Activated CD4-positive, alpha-beta T cell treated with anti-CD3 and anti-CD28 coated beads, Interleukin-2, amount 10 ng/mL, durations not matched to agents 24 days and 14 days (primary cell): ENCODE measurements around the gene MAP2K5. TPM values are rescaled to one million over a fixed set of nuclear protein-coding genes. Genes with fewer than 3 reads are reported as not detected.
"Not testable (repeated sequence)": the region's sequence is repeated elsewhere in the genome, so short reads cannot be mapped to it uniquely, and the experiment has no call there.

Source experiments
- DNase-seq: peaks from one replicate; pipeline ENCODE4 v3.0.0; 2022
- H3K27ac Mint-ChIP-seq: one replicate; pipeline ENCODE4 v1.8.0; 2022; ENCODE audit warnings: mild to moderate bottlenecking, mixed read lengths
- H3K27me3 Mint-ChIP-seq: one replicate; pipeline ENCODE4 v1.8.0; 2022; ENCODE audit warnings: mixed read lengths
- H3K36me3 Mint-ChIP-seq: one replicate; pipeline ENCODE4 v1.8.0; 2022; ENCODE audit warnings: low read depth, mild to moderate bottlenecking, mixed read lengths
- H3K4me1 Mint-ChIP-seq: one replicate; pipeline ENCODE4 v1.8.0; 2021; ENCODE audit warnings: mixed read lengths
- H3K4me3 Mint-ChIP-seq: one replicate; pipeline ENCODE4 v1.8.0; 2022; ENCODE audit warnings: mild to moderate bottlenecking, moderate library complexity, mixed read lengths
- H3K9me3 Mint-ChIP-seq: one replicate; pipeline ENCODE4 v1.8.0; 2021; ENCODE audit warnings: mixed read lengths
- intact Hi-C: fragments of 100-400 bp; cut with micrococcal nuclease; formaldehyde crosslinking; loops from one replicate; pipeline ENCODE4 v1.15.1; 2023
- total RNA-seq: library from RNA; stranded (reverse); gene quantifications from 2 replicates; pipeline ENCODE4 v1.2.3, GENCODE V29; 2022

The MAP2K5 gene
- total RNA-seq, 1 donor from 2014 or later, result 21.0 TPM

- intact Hi-C loops, result no loop called here
- H3K4me1 Mint-ChIP-seq, result no peaks in the 10 kb centered on the region
- H3K4me3 Mint-ChIP-seq, result no peak overlapping the region
- H3K27ac Mint-ChIP-seq, result no peak overlapping the region
- no peaks in the 10 kb centered on the region for H3K27me3 Mint-ChIP-seq
- peaks cover 3% of the 10 kb centered on the region for H3K36me3 Mint-ChIP-seq
- H3K9me3 Mint-ChIP-seq, result no peaks in the 10 kb centered on the region
- DNase-seq, result no peak
These were observed 65.6 kb downstream of the MAP2K5 start for GRCh38 chr15:67607959-67608637.

- intact Hi-C loops, result no loop called here
- no peaks in the 10 kb centered on the region for H3K9me3 Mint-ChIP-seq
These were observed 66.1 kb downstream of the MAP2K5 start for GRCh38 chr15:67608638-67608959.

GRCh38 chr15:67611370-67612369 lies 69.2 kb downstream of the MAP2K5 start:
- Mint-ChIP-seq H3K27me3 (no peaks in the 10 kb centered on the region), H3K36me3 (peaks cover 2% of the 10 kb centered on the region), H3K27ac (no peak overlapping the region), H3K4me3 (no peak overlapping the region), H3K4me1 (no peaks in the 10 kb centered on the region), H3K9me3 (no peaks in the 10 kb centered on the region)
- no peak for DNase-seq
- intact Hi-C loops, result no loop called here

More at GRCh38 chr15:67608638-67608959, 66.1 kb downstream of the MAP2K5 start:
- H3K27ac Mint-ChIP-seq, result no peak overlapping the region
- DNase-seq, result no peak
- H3K4me1 Mint-ChIP-seq, result no peaks in the 10 kb centered on the region
- H3K36me3 Mint-ChIP-seq, result peaks cover 2% of the 10 kb centered on the region
- H3K4me3 Mint-ChIP-seq, result no peak overlapping the region
- no peaks in the 10 kb centered on the region for H3K27me3 Mint-ChIP-seq

- H3K36me3 Mint-ChIP-seq, result peaks cover under 1% of the 10 kb centered on the region
These were observed 70.7 kb downstream of the MAP2K5 start for GRCh38 chr15:67613211-67613610.

GRCh38 chr15:67613708-67614107 lies 71.2 kb downstream of the MAP2K5 start:
- intact Hi-C loops, result no loop called here
- Mint-ChIP-seq H3K36me3 (peaks cover 2% of the 10 kb centered on the region), H3K4me1 (no peaks in the 10 kb centered on the region), H3K27me3 (no peaks in the 10 kb centered on the region), H3K9me3 (no peaks in the 10 kb centered on the region), H3K4me3 (no peak overlapping the region), H3K27ac (no peak overlapping the region)
- DNase-seq, result no peak

More at GRCh38 chr15:67613211-67613610, 70.7 kb downstream of the MAP2K5 start:
- intact Hi-C loops, result no loop called here
- no peaks in the 10 kb centered on the region for H3K27me3 Mint-ChIP-seq
- no peaks in the 10 kb centered on the region for H3K4me1 Mint-ChIP-seq
- no peak overlapping the region for H3K4me3 Mint-ChIP-seq
- H3K27ac Mint-ChIP-seq, result no peak overlapping the region
- DNase-seq, result no peak
- H3K9me3 Mint-ChIP-seq, result no peaks in the 10 kb centered on the region

- H3K9me3 Mint-ChIP-seq, intact Hi-C loops, H3K4me1 Mint-ChIP-seq, H3K27me3 Mint-ChIP-seq, H3K36me3 Mint-ChIP-seq, H3K27ac Mint-ChIP-seq, DNase-seq, H3K4me3 Mint-ChIP-seq: not testable (repeated sequence)
These were observed 72.6 kb downstream of the MAP2K5 start for GRCh38 chr15:67615131-67615534.

GRCh38 chr15:67618297-67618696 lies 75.8 kb downstream of the MAP2K5 start:
- Mint-ChIP-seq H3K36me3 (peaks cover 2% of the 10 kb centered on the region), H3K4me1 (no peaks in the 10 kb centered on the region), H3K27me3 (no peaks in the 10 kb centered on the region), H3K27ac (no peak overlapping the region), H3K9me3 (no peaks in the 10 kb centered on the region), H3K4me3 (no peak overlapping the region)
- intact Hi-C loops, result no loop called here
- DNase-seq, result no peak

GRCh38 chr15:67622110-67622509 lies 79.6 kb downstream of the MAP2K5 start:
- Mint-ChIP-seq H3K9me3 (no peaks in the 10 kb centered on the region), H3K4me1 (no peaks in the 10 kb centered on the region), H3K36me3 (peaks cover 3% of the 10 kb centered on the region), H3K27ac (no peak overlapping the region), H3K4me3 (no peak overlapping the region), H3K27me3 (no peaks in the 10 kb centered on the region)
- intact Hi-C loops, result no loop called here
- peak; percentile 21 for DNase-seq

GRCh38 chr15:67632261-67632660 lies 89.8 kb downstream of the MAP2K5 start:
- intact Hi-C loops, result no loop called here
- Mint-ChIP-seq H3K4me3 (no peak overlapping the region), H3K27ac (no peak overlapping the region), H3K27me3 (no peaks in the 10 kb centered on the region), H3K4me1 (peaks cover 5% of the 10 kb centered on the region), H3K36me3 (peaks cover 8% of the 10 kb centered on the region), H3K9me3 (no peaks in the 10 kb centered on the region)
- DNase-seq, result no peak

GRCh38 chr15:67635950-67636349 lies 93.4 kb downstream of the MAP2K5 start:
- DNase-seq, H3K9me3 Mint-ChIP-seq, intact Hi-C loops, H3K27me3 Mint-ChIP-seq, H3K4me3 Mint-ChIP-seq, H3K4me1 Mint-ChIP-seq, H3K27ac Mint-ChIP-seq: not testable (repeated sequence)
- peaks cover 16% of the 10 kb centered on the region for H3K36me3 Mint-ChIP-seq

GRCh38 chr15:67639591-67639990 lies 97.1 kb downstream of the MAP2K5 start:
- Mint-ChIP-seq H3K27ac (no peak overlapping the region), H3K36me3 (peaks cover 17% of the 10 kb centered on the region), H3K27me3 (no peaks in the 10 kb centered on the region), H3K4me1 (peaks cover 5% of the 10 kb centered on the region), H3K4me3 (no peak overlapping the region), H3K9me3 (no peaks in the 10 kb centered on the region)
- DNase-seq, result no peak
- intact Hi-C loops, result no loop called here

GRCh38 chr15:67641453-67641852 lies 99.0 kb downstream of the MAP2K5 start:
- DNase-seq, result no peak
- Mint-ChIP-seq H3K4me1 (no peaks in the 10 kb centered on the region), H3K9me3 (no peaks in the 10 kb centered on the region), H3K4me3 (no peak overlapping the region), H3K27ac (no peak overlapping the region), H3K36me3 (peaks cover 13% of the 10 kb centered on the region), H3K27me3 (no peaks in the 10 kb centered on the region)
- intact Hi-C loops, result no loop called here

GRCh38 chr15:67646847-67647246 lies 104.3 kb downstream of the MAP2K5 start:
- Mint-ChIP-seq H3K4me3 (no peak overlapping the region), H3K36me3 (peaks cover 19% of the 10 kb centered on the region), H3K9me3 (peaks cover 3% of the 10 kb centered on the region), H3K27ac (no peak overlapping the region), H3K27me3 (no peaks in the 10 kb centered on the region), H3K4me1 (no peaks in the 10 kb centered on the region)
- DNase-seq, result no peak
- intact Hi-C loops, result no loop called here

- intact Hi-C loops, result no loop called here
- no peak for DNase-seq
- Mint-ChIP-seq H3K4me1 (no peaks in the 10 kb centered on the region), H3K36me3 (peaks cover 49% of the 10 kb centered on the region), H3K4me3 (no peak overlapping the region), H3K9me3 (peaks cover 24% of the 10 kb centered on the region), H3K27me3 (no peaks in the 10 kb centered on the region), H3K27ac (no peak overlapping the region)
These were observed 110.1 kb downstream of the MAP2K5 start for GRCh38 chr15:67652586-67652985.
